GM12891 (cell line): ENCODE results near the gene CANT1.

Experiments used
- POLR2A ChIP-seq: IDR thresholded peaks from 2 replicates; pipeline ENCODE4 v1.6.1; 2011; ENCODE audit warnings: low read depth, low read length, control low read depth
- POLR2AphosphoS5 ChIP-seq: IDR thresholded peaks from 2 replicates; pipeline ENCODE4 v1.6.1; 2011; ENCODE audit warnings: low read depth, low read length, control low read depth
- POU2F2 ChIP-seq: IDR thresholded peaks from 2 replicates; pipeline ENCODE4 v1.6.1; 2011; ENCODE audit warnings: low read depth, mild to moderate bottlenecking, control low read depth, low read length, moderate library complexity
- SPI1 ChIP-seq: IDR thresholded peaks from 2 replicates; pipeline ENCODE4 v1.6.1; 2011; ENCODE audit warnings: low read depth, low read length, control low read depth
- TAF1 ChIP-seq: IDR thresholded peaks from 2 replicates; pipeline ENCODE4 v1.6.1; 2011; ENCODE audit warnings: low read depth, low read length, control low read depth

DNA sequence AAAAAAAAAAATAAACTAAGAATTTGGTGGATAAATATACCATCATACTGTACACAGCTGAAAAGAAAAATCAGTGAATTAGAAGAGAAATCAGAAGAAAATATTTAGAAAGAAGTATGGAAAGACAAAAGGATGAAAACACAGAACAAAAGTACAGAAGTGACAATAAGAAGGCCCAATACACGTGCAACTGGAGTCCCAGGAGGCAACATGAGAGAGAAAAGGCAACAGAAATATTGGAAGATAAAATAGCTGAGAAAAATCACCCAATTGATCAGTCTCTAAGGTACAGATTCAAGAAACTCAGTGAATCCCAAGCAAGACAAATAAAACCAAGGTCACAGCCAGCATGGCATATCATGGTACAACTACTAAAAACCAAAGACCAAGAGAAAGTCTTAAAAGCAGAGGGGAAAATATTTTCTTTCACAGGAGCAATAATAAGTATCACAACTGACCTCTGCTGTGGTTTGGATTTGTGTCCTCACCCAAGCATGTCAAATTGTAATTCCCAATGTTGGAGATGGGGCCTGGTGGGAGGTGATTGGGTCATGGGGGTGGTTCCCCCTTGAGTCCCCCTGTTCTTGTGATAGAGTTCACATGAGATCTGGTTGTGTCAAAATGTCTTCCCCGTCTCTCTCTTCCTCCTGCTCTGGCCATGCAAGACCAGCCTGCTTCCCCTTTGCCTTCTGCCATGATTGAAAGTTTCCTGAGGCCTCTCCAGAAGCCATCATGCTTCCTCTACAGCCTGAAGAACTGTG, 44.8 kb upstream of the CANT1 start:
- TF ChIP-seq SPI1, result no peak
- TF ChIP-seq TAF1, result no peak
- no peak for TF ChIP-seq POLR2AphosphoS5
- no peak for TF ChIP-seq POLR2A
- TF ChIP-seq POU2F2, result no peak
